Cortex of kidney (tissue), 1 donor: ENCODE measurements around the gene RAP1GDS1.

Experiments
- DNase-seq: peaks from one replicate; lab custom pipeline; 2025; lab: John Stamatoyannopoulos, UW

RAP1GDS1 gene

GRCh38 chr4:98482503-98482846, 221.3 kb downstream of the RAP1GDS1 start:
- DNase-seq = no peak

- no peak for DNase-seq
Observed at GRCh38 chr4:98482847-98483806, 221.9 kb downstream of the RAP1GDS1 start.

GRCh38 chr4:98484031-98484430, 222.8 kb downstream of the RAP1GDS1 start:
- DNase-seq = no peak

DNA sequence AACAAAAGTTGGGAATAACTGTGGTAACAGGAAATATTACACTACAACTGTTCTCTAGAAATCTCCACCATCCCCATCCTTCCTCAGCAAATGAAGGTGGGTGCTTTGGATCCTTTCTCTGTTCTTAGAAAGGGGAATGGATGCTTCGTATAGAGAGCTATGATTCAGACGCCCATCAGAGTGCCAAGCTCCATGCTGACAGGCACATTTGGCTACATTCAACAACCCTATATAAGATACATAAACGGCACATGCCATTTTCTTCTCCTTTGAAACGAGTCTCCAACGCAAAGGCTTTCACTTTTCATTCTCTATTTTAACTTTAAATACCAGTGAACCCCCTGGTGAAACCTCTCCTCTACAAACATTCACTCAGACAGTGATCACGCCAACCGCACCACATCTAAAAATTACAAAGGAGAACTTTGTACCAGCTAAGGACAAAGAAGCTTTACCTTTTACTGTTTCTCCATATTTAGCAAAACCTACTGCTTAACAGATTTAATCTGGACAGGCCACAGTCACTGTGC, 224.7 kb downstream of the RAP1GDS1 start:
- DNase-seq = no peak

DNA sequence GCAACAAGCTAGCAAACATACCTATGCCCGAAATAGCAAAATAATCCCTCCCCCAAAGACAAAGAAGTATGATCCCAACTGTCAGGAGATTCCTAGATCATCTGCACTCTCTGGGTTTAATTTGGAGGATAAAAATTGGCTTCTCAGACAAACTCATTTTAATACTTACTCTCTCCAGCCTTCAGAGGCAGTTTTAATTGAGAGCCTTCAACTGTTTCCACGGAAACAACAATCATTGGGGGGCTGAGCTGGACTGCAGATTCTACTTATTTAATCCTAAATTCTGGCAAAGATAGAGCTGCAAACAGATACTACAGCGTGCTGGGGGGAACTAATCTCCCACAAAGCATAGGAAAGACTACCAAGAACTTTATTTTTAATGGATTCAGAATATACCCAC, 229.1 kb downstream of the RAP1GDS1 start:
- no peak for DNase-seq

DNA sequence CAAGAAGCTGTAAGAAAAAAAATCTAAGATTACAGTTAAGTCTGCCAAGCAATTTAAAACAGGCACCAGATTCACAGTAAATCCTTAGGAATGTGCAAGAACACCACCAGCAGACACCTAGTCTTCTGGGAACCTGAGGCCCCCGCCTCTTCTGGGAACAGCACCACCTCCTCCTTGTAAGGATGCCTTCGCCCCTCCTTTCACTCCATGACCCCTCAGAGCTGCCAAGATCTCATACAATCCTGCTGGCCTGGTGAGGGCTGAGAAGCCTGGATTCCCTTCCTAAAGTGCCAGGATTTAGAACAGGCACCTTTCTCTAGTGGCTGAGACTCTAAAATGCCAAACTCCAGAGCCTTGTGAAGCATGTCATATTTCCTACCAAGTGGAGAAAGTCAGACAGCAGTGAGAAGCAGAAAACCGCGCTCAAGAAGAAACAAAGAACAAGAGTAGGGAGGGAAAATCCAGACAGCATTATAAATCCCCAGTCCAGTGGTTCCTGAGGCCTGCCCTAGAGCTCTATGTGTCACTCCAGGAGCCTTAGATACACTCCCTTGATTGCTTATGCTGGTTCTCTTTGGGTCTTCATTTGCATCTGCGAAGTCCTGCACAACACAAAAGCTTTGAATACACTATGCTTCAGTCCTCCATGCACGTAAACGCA, 230.8 kb downstream of the RAP1GDS1 start:
- DNase-seq = no peak

- no peak for DNase-seq
Observed at GRCh38 chr4:98493296-98493695, 232.1 kb downstream of the RAP1GDS1 start.
